GM23248 (cell line): ENCODE data around the gene POC1A. TPM values are rescaled to one million over a fixed set of nuclear protein-coding genes. Genes with fewer than 3 reads are reported as not detected.

Experiments used
- DNase-seq: peaks from one replicate; pipeline ENCODE4 v3.0.0-alpha.2; 2015
- H2AFZ ChIP-seq: fragments of 200-600 bp; sonication (generic); 2 replicates; pipeline ENCODE4 v1.6.1; 2016; ENCODE audit warnings: antibody characterized with exemption
- H3F3A ChIP-seq: fragments of 200-600 bp; sonication (generic); 2 replicates; pipeline ENCODE4 v1.6.1; 2016; ENCODE audit warnings: mild to moderate bottlenecking, antibody characterized with exemption, mixed run types; ENCODE audit not compliant: insufficient read depth
- H3K27ac ChIP-seq: fragments of 200-600 bp; sonication (generic); 2 replicates; pipeline ENCODE4 v1.5.1; 2016; ENCODE audit warnings: mild to moderate bottlenecking
- H3K27me3 ChIP-seq: fragments of 200-600 bp; sonication (generic); replicated peaks from 2 replicates; pipeline ENCODE4 v1.6.1; 2016; ENCODE audit warnings: mild to moderate bottlenecking; ENCODE audit not compliant: insufficient read depth
- H3K36me3 ChIP-seq: fragments of 200-600 bp; sonication (generic); 2 replicates; pipeline ENCODE4 v1.6.1; 2016; ENCODE audit warnings: low read depth, mild to moderate bottlenecking
- H3K4me1 ChIP-seq: fragments of 200-600 bp; sonication (generic); 2 replicates; pipeline ENCODE4 v1.6.1; 2016; ENCODE audit warnings: mild to moderate bottlenecking; ENCODE audit not compliant: insufficient read depth
- H3K4me2 ChIP-seq: fragments of 200-600 bp; sonication (generic); one replicate; pipeline ENCODE4 v1.6.1; 2016; ENCODE audit warnings: mild to moderate bottlenecking; ENCODE audit not compliant: unreplicated experiment
- H3K4me3 ChIP-seq: fragments of 200-600 bp; sonication (generic); 2 replicates; pipeline ENCODE4 v1.5.1; 2016; ENCODE audit warnings: mild to moderate bottlenecking
- H3K79me2 ChIP-seq: fragments of 200-600 bp; sonication (generic); 2 replicates; pipeline ENCODE4 v1.6.1; 2016; ENCODE audit warnings: mild to moderate bottlenecking; ENCODE audit not compliant: insufficient read depth
- H3K9ac ChIP-seq: fragments of 200-600 bp; sonication (generic); 2 replicates; pipeline ENCODE4 v1.6.1; 2016; ENCODE audit warnings: mild to moderate bottlenecking
- H3K9me2 ChIP-seq: fragments of 200-600 bp; sonication (generic); 2 replicates; pipeline ENCODE4 v1.6.1; 2016; ENCODE audit warnings: mixed run types, mild to moderate bottlenecking, moderate library complexity; ENCODE audit not compliant: insufficient read depth
- H3K9me3 ChIP-seq: fragments of 200-600 bp; sonication (generic); one replicate; pipeline ENCODE4 v1.6.1; 2017; ENCODE audit warnings: low read depth
- H4K20me1 ChIP-seq: fragments of 200-600 bp; sonication (generic); 2 replicates; pipeline ENCODE4 v1.6.0; 2016; ENCODE audit not compliant: insufficient read depth
- EZH2 ChIP-seq: fragments of 200-600 bp; sonication (generic); IDR thresholded peaks from 2 replicates; pipeline ENCODE4 v1.6.1; 2018; ENCODE audit warnings: antibody characterized with exemption, mild to moderate bottlenecking; ENCODE audit not compliant: insufficient read depth, poor library complexity, severe bottlenecking
- EZH2phosphoT487 ChIP-seq: fragments of 200-600 bp; sonication (generic); IDR thresholded peaks from 2 replicates; pipeline ENCODE4 v1.6.1; 2018; ENCODE audit warnings: antibody characterized with exemption, moderate library complexity, mild to moderate bottlenecking, low read depth; ENCODE audit not compliant: insufficient read depth
- whole genome bisulfite sequencing, 2 experiments: methylation state at CpG; one replicate each; pipeline ENCODE4 v1.1.6; 2015 to 2017; ENCODE audit warnings: low lambda C conversion rate in 2 of 2, low coverage in 1 of 2; ENCODE audit errors: missing lambda C conversion rate in 2 of 2; 5-methylcytosine and 5-hydroxymethylcytosine counted together
- in situ Hi-C: fragments of 300-500 bp; cut with MboI; formaldehyde crosslinking; loops from 2 replicates; pipeline ENCODE4 v1.15.0; 2020
- polyA plus RNA-seq: library from polyadenylated mRNA; unstranded; fragments of >200 nt; fragmentation: Nextera tagmentation; extraction: Ambion mirVana; gene quantifications from 2 replicates; pipeline ENCODE4 v1.2.1, GENCODE V29; 2016
- total RNA-seq: library from RNA; depleted of rRNA; stranded (reverse); fragments of >200 nt; shearing (Covaris generic); gene quantifications from 2 replicates; pipeline ENCODE4 v1.2.3, GENCODE V29; 2014

The POC1A gene
- total and polyA plus RNA-seq, 2 experiments from 2014 or later: 5.2 to 11.0 TPM

DNA sequence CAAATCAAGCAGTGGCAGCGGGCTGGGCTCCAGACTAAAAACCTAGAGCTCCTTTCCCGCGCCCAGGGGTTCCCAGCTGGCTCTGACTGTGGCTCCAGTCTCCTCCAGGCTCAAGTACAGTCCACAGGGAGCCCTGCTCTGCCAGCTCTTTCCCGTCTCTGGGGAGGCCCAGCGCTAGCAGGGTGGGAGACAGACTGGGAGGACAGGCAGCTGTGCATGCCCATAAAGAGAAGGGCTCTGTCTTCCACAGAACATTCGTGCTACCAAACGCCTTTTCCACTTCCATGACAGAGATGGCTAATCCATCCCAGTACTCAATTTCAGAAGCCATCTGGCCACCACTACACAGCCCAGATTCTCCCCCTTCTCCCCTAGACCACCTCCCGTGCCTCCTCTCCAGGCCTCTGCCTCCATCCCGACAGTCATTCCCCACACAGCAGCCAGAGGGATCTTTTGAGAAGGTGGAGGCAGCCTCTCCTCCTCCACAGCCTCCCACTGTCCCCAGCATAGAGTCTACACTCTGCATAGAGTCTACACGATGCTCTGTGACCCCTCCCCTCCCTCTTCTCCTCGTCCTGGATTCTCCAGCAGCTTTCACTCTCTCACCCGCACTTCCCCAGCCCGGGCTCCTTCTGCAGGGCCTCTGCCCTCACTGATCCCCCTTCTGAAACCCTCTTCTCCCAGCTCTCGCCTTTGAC is 91.0 kb downstream of the POC1A start:
- H3K79me2 ChIP-seq: no peaks in the 10 kb centered on the region
- H3F3A ChIP-seq: no peaks in the 10 kb centered on the region
- H3K27me3 ChIP-seq: no peaks in the 10 kb centered on the region
- peak overlapping the region; percentile 54 for H3K9ac ChIP-seq
- WGBS, 2 experiments: 64 to 73% methylated on average over 11 to 14 of the region's 14 CpGs
- no peak overlapping the region for H3K4me3 ChIP-seq
- no peaks in the 10 kb centered on the region for H3K9me3 ChIP-seq
- DNase-seq: no peak
- H3K27ac ChIP-seq: peak overlapping the region; percentile 41
- H3K4me1 ChIP-seq: peaks cover 9% of the 10 kb centered on the region
- no peaks in the 10 kb centered on the region for H3K9me2 ChIP-seq
- TF ChIP-seq EZH2phosphoT487 (no peak), EZH2 (no peak)
- H3K36me3 ChIP-seq: no peaks in the 10 kb centered on the region
- in situ Hi-C loops: no loop called here
- H3K4me2 ChIP-seq: no peak overlapping the region
- no peak overlapping the region for H2AFZ ChIP-seq
- H4K20me1 ChIP-seq: no peaks in the 10 kb centered on the region

DNA sequence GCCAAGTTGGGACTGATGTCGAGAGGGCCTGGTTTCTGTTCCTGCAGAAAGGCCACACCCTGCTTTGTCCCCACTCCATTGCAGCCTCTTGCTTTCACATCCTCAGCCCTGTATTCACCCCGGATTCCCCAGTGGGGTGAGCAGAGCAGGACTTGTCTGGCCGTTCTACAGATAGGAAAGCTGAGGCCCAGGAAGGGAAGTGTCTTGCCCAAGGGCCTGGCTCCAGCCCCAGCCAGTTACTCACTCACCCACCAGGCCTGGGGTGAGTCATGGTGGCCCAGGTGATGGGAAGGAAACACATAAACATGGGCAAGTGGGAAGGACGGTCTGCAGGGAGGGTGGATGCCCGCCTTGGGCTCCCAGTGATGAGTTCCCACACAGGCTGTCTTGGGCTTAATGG is 91.7 kb downstream of the POC1A start:
- no peak overlapping the region for H3K4me3 ChIP-seq
- no peaks in the 10 kb centered on the region for H3K27me3 ChIP-seq
- peak overlapping the region; percentile 54 for H3K9ac ChIP-seq
- H3K9me3 ChIP-seq: no peaks in the 10 kb centered on the region
- H3K36me3 ChIP-seq: no peaks in the 10 kb centered on the region
- H3F3A ChIP-seq: no peaks in the 10 kb centered on the region
- in situ Hi-C loops: no loop called here
- H3K4me2 ChIP-seq: peak overlapping the region; percentile 5
- H3K79me2 ChIP-seq: no peaks in the 10 kb centered on the region
- TF ChIP-seq EZH2phosphoT487: no peak
- no peak for TF ChIP-seq EZH2
- peak; percentile 97 for DNase-seq
- no peaks in the 10 kb centered on the region for H3K9me2 ChIP-seq
- H4K20me1 ChIP-seq: no peaks in the 10 kb centered on the region
- H3K27ac ChIP-seq: peak overlapping the region; percentile 41
- H3K4me1 ChIP-seq: peaks cover 9% of the 10 kb centered on the region
- WGBS, 2 experiments: 33 to 34% methylated on average over 5 of the region's 5 CpGs
- H2AFZ ChIP-seq: no peak overlapping the region

DNA sequence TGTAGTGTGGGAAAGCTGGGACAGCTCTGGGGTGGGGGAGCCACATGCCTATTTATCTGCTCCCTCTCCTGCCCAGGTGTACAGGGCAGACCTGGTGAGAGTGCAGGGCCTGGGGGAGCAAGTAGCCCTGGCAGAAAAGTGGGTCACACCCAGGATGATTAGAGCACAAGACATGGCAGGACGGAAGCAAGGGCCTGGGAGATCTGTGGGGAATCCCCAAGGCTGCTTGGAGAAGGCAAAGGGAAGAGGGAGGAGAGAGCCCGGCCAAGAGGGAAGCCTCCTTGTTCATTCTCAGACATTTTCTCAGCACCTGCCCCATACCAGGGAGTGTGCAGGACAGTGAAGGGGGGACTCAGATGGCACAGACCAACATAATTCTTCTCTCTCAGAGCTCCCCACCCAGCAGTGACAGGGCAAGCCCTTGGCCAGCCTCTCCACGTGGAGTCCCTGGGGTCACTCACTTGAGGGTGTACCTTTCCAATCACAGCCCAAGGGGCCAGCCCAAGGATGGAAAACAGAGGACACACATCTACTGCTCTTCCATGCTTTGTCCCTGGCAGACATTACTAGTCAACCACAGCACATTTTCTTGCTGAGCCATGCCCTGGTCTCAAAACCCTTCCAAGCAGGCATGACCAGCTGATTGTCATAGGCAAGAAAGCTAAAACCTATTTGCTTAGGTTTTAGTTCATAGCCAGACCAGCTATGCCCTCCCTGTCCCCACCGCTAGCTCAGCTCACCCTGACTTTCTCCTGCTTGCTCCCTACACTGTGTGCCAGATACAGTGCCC is 92.9 kb downstream of the POC1A start:
- H3K4me1 ChIP-seq: peaks cover 9% of the 10 kb centered on the region
- peaks cover 4% of the 10 kb centered on the region; the same call in 1 of the 2 replicates for H3K79me2 ChIP-seq
- in situ Hi-C loops: no loop called here
- H3K36me3 ChIP-seq: no peaks in the 10 kb centered on the region
- H3K4me2 ChIP-seq: no peak overlapping the region
- no peak overlapping the region for H3K4me3 ChIP-seq
- TF ChIP-seq EZH2 (no peak), EZH2phosphoT487 (no peak)
- WGBS, 2 experiments: 79 to 80% methylated on average over 4 of the region's 4 CpGs
- H3K27ac ChIP-seq: no peak overlapping the region
- H3F3A ChIP-seq: no peaks in the 10 kb centered on the region
- H3K9me3 ChIP-seq: no peaks in the 10 kb centered on the region
- H3K9ac ChIP-seq: no peak overlapping the region
- H2AFZ ChIP-seq: no peak overlapping the region
- no peaks in the 10 kb centered on the region for H3K27me3 ChIP-seq
- peak; percentile 33 for DNase-seq
- H4K20me1 ChIP-seq: no peaks in the 10 kb centered on the region
- no peaks in the 10 kb centered on the region for H3K9me2 ChIP-seq

DNA sequence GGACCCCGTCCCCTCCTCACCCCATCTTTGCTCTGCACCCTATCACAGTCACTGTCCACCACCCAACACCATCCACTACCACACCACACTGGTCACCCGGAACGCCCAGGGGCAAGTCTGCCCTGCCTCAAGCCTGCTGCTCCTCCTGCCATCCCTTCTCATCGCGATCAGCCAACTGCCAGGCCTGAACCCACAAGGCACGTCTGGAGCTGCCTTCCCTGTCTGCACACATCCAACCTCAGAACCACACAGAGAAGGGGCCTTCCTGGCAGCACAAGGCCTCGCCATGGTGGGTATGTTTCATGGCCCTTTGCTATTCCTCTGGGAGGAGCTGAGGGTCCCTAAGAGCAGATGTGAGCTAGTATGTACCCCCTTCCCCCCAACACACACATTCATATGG is 94.4 kb downstream of the POC1A start:
- WGBS, 2 experiments: 85 to 91% methylated on average over 7 of the region's 7 CpGs
- H3K9ac ChIP-seq: no peak overlapping the region
- H3K9me2 ChIP-seq: no peaks in the 10 kb centered on the region
- no peak overlapping the region for H3K4me3 ChIP-seq
- H4K20me1 ChIP-seq: no peaks in the 10 kb centered on the region
- DNase-seq: no peak
- no peaks in the 10 kb centered on the region for H3K27me3 ChIP-seq
- no peak overlapping the region for H2AFZ ChIP-seq
- no peaks in the 10 kb centered on the region for H3K36me3 ChIP-seq
- H3K79me2 ChIP-seq: peaks cover 15% of the 10 kb centered on the region
- no peak overlapping the region for H3K27ac ChIP-seq
- in situ Hi-C loops: no loop called here
- H3F3A ChIP-seq: no peaks in the 10 kb centered on the region
- H3K4me1 ChIP-seq: peaks cover 9% of the 10 kb centered on the region
- no peak overlapping the region for H3K4me2 ChIP-seq
- no peaks in the 10 kb centered on the region for H3K9me3 ChIP-seq
- TF ChIP-seq EZH2phosphoT487 (no peak), EZH2 (no peak)
